Sigmoid colon (tissue), 4 donors: ENCODE results near the gene ZNF691.

Experiments
- POLR2A ChIP-seq, 2 donors: fragments of 450-650 bp; IDR thresholded peaks; one replicate each; pipeline ENCODE4 v1.6.1; 2016; ENCODE audit warnings: antibody characterized with exemption in 2 of 2, mild to moderate bottlenecking in 2 of 2, moderate library complexity in 2 of 2
- POLR2AphosphoS5 ChIP-seq, 4 donors: sonication (generic); formaldehyde crosslinking; IDR thresholded peaks; one replicate each; pipeline ENCODE4 v1.6.1; 2017; ENCODE audit warnings: antibody characterized with exemption in 4 of 4
- TF ChIP-seq, protein P1 (sequence below), 4 experiments: fragments of 450-650 bp in 3 of 4; fragments of 200-600 bp in 1 of 4; IDR thresholded peaks; one replicate each; pipeline ENCODE4 v1.5.1; 2016 to 2019; ENCODE audit warnings: antibody characterized with exemption in 4 of 4, mild to moderate bottlenecking in 3 of 4, moderate library complexity in 2 of 4

DNA sequence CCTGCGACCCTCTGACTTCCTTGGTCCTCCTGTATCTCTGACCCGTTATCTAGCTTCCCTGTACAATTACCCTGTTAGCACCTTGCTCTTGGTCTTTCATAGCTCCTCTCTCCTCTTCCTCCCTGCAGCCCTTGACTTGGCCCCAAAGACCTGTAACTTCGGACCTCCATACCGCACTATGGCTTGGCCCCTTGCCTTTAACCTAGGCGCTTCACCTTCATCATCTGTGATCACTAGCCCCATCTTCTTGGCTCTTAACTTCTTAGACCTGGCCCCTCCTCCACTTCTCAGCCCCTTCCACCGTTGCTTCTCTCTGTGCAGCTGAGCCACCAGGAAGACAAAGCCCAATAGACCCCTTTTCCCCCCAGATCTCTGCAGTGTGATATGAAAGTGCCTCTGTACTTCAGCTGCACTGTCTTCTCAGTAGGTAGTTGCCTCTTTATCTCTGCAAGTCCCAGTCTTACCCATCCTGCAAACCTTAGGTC is 740 bp downstream of the ZNF691 start:
- TF ChIP-seq, protein P1, sequence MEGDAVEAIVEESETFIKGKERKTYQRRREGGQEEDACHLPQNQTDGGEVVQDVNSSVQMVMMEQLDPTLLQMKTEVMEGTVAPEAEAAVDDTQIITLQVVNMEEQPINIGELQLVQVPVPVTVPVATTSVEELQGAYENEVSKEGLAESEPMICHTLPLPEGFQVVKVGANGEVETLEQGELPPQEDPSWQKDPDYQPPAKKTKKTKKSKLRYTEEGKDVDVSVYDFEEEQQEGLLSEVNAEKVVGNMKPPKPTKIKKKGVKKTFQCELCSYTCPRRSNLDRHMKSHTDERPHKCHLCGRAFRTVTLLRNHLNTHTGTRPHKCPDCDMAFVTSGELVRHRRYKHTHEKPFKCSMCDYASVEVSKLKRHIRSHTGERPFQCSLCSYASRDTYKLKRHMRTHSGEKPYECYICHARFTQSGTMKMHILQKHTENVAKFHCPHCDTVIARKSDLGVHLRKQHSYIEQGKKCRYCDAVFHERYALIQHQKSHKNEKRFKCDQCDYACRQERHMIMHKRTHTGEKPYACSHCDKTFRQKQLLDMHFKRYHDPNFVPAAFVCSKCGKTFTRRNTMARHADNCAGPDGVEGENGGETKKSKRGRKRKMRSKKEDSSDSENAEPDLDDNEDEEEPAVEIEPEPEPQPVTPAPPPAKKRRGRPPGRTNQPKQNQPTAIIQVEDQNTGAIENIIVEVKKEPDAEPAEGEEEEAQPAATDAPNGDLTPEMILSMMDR (IDR thresholded peaks at IDR 0.05) = no peak
- TF ChIP-seq POLR2AphosphoS5 (IDR thresholded peaks at IDR 0.05) = no peak
- TF ChIP-seq POLR2A (IDR thresholded peaks at IDR 0.05) = no peak
